NCI-H2081 treated with DMSO at 0.1 percent for 48 hours (cell line): ENCODE data around the gene ANKRD10.

Source experiments
- DNase-seq: peaks from one replicate; lab custom pipeline; 2025; lab: John Stamatoyannopoulos, UW

ANKRD10 gene

DNA sequence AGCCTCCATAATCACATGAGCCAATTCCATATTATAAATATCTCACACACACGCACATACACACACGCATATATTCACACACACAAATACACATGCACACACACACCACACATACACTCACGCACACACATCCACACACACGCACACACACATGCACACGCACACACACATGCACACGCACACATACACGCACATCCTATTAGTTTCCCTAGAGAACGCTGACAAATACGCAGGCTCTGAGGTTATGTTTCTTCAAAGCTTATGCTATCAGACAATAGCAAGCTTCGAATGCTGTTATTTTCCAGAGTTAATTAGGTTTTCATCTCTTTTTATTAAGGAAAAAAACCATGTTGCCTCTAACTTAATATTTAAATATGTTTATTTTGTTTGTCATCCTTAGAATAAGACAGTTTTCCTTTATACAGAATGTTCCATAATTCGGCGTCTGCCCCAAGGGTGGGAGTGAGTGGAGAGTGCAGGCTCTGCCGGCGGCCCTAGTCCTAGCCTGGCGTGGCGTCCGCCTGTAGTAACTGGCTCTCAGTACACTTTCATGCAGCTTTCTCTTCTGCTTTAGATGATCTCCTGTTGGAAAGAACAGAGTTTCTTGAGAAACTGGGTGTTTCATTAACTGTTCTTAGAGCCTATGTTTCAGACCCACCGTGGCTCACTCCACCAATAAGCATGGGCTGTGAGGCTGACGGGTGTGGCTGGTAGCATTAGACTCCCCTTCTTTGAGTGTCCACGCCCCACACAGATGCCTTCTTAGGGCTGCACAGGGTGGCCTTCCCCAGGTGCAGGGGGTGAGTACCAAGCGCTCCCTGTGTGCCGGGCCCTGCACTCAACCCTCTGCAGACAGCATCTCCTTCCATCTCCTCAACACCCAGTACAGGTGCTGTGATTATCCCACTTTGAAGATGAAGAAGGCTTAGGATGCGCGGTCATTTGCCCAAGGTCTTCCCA lies 30.4 kb upstream of the ANKRD10 start:
- DNase-seq, result no peak

DNA sequence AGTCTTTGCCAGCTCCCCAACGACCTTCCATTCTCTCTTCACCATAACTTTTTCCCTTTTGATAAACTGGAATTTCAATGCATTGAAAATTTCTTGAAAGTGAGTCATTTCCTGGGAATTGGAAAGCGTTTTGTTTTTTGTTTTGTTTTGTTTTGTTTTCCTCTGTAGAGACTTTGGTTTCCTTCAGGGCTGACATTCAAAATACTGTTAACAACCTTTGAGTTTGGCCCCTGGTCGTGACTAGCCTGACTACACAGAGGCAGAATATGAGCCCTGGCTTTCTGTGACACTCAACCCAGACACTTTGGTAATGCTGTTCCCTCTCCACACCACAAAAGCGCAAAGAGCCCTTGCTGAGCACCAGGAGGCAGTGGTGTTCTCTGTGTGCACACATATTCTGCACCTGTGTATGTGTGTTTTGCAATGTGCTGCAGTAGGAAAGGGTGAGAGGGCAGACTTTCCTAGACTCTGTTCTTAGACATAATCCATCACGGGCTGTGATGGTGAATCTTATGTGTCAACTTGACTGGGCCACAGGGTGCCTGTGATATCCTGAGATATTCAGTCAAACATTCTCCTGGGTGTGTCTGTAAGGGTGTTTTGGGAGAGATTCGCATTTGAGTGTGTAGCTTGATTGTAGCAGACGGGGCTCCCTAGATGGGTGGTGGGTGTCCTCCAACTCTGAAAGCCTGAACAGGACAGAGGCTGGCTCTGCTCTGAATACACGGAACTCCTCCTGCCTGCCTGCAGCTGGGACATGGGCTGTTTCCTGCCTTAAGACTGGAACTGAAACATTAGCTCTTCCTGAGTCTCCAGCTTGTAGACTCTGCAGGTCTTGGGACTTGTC lies 29.5 kb upstream of the ANKRD10 start:
- DNase-seq, result no peak

DNA sequence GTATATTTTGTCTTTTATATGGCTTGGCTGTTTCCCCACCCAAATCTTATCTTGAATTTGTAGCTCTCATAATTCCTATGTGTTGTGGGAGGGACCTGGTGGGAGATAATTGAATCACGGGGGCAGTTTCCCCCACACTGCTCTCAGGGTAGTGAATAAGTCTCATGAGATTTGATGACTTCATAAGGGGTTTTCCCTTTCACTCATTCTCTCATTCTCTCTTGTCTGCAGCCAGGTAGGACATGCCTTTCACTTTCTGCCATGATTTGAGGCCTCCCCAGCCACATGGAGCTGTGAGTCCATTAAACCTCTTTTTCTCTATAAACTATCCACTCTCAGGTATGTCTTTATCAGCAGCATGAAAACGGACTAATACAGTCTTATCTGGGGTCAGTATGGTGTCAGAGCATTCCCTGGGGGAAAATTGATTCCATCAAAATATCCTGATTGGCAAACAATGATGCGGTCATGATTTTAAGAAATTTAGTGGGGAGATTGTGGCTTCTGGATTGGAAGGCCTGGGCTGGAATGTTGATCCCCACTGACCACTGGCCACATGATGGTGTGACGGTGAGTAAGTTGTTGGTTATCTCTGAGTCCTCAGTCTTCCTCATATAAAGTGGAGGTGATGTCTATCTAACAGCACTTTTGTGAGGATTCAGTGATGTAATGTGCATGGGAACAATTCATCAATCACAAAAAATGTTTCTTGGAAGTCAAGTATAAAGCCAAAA lies 27.5 kb upstream of the ANKRD10 start:
- no peak for DNase-seq

DNA sequence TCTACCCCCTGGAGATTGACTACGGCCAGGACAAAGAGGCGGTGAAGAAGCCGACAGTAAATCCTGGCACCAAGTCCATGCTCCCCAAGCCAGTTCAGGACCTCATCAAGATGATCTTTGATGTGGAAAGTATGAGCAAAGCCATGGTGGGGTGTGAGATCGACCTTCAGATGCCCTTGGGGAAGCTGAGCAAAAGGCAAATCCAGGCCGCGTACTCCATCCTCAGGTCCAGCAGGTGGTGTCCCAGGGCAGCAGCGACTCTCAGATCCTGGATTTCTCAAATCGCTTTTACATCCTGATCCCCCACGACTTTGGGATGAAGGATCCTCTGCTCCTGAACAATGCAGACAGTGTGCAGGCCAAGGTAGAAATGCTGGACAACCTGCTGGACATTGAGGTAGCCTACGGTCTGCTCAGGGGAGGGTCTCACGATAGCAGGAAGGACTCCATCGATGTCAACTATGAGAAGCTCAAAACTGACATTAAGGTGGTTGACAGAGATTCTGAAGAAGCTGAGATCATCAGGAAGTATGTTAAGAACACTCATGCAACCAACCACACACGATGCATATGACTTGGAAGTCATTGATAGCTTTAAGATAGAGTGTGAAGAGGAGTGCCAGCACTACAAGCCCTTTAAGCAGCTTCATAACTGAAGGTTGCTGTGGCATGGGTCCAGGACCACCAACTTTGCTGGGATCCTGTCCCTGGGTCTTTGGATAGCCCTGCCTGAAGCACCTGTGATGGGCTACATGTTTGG lies 24.0 kb upstream of the ANKRD10 start:
- no peak for DNase-seq

DNA sequence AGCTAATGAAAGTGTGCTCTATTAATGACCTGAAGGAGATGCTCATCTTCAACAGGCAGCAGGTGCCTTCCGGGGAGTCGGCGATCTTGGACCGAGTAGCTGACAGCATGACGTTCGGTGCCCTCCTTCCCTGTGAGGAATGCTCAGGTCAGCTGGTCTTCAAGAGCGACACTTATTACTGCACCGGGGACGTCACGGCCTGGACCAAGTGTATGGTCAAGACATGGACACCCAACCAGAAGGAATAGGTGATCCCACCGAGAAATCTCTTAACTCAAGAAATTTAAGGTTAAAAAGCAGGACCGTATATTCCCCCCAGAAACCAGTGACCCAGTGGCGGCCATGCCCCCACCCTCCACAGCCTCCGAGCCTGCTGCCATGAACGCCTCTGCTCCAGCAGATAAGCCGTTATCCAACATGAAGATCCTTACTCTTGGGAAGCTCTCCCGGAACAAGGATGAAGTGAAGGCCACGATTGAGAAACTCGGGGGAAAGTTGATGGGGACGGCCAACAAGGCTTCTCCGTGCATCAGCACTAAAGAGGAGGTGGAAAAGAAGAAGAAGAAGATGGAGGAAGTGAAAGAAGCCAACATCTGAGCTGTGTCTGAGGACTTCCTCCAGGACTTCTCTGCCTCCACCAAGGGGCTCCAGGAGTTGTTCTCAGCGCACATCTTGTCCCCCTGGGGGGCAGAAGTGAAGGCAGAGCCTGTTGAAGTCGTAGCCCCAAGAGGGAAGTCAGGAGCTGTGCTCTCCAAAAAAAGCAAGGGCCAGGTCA lies 22.8 kb upstream of the ANKRD10 start:
- DNase-seq, result no peak

DNA sequence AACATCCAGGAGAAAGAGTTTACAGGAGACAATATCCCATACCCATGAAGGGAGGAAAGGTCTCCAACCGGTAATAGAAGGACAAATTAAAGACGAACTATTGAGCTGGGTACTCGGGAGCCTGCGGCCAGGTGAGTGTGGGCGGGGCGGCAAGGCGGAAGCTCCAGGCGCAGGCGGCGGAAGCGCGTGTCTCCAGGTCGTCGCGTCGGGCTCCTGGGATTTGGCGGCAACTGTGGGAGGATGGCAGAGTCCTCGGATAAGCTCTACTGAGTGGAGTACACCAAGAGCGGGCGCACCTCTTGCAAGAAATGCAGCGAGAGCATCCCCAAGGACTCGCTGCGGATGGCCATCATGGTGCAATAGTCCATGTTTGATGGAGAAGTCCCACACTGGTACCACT lies 21.6 kb upstream of the ANKRD10 start:
- DNase-seq, result no peak

DNA sequence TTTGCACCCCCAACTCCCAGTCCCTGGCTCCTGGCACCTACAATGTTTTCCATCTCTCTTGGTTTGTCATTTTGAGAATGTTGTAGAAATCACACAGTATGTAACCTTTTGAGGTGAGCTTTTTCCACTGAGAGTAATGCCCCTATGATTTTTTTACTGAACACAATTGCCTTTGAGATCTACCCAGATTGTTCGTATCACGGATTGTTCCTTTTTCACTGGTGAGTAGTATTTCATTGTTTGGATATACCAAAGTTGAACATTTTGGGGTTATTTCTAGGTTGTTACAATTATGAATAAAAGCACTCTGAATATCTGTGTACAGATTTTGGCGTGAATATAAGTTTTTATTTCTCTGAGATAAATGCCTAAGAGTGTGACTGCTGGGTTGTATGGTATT lies 17.7 kb upstream of the ANKRD10 start:
- DNase-seq, result no peak

DNA sequence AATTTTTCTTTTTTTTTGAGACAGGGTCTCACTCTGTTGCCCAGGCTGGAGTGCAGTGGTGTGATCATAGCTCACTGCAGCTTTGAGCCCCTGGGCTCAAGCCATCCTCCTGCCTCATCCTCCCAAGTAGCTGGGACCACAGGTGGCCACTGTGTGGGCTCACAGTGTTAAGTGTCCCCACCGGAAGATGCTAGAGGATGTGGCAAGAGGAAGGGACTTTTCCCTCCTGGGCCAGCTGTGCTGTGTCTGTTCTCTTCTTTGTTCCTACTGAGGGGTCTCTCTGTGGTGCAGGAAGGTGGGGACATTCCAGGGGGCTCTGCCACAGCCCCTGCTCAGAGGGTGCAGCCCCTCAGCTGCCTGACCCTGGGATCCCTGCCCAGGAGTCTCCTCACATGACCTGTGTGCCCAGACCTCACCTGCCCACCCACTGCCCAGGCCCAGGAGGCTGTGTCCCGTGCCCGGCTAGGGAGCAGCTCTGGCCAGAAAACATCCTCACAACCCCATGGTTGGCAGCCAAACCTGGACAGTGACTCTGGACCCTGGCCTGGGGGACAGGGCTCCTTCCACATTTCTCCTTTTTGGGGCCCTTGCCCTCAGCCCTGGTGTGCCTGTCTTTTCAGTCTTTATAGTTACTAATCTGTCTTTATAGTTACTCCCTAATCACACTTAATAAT lies 14.4 kb upstream of the ANKRD10 start:
- DNase-seq, result no peak

DNA sequence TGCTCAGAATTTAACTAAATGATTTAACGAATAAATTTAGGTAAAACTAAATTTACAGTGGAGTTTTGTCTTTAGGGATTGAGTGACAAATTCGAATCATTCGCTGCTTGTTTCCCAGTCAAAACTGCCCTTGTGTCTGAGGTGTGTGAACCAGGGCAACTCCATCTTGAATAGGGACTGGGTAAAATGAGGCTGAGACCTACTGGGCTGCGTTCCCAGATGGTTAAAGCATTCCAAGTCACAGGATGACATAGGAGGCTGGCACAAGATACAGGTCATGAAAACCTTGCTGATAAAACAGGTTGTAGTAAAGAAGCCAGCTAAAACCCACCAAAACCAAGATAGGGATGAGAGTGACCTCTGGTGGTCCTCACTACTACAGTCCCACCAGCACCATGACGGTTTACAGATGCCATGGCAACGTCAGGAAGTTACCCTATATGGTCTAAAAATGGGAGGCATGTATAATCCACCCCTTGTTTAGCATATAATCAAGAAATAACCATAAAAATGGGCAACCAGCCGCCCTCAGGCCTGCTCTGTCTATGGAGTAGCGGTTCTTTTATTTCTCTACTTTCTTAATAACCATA lies 10.2 kb upstream of the ANKRD10 start:
- no peak for DNase-seq

DNA sequence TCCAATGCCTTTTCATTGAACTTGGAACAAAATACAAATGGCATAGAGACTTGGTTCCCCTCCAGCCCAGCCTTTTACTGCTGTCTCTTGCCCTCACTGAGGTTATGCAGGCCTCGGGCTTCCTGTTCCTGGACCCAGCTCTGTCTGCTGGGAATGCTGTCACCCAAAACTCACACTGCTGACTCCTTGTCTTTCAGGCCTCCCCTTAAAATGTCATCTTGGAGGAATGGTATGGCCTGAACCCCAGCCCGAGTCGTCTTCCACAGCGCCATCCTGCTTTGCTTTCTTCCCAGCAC lies 9.7 kb upstream of the ANKRD10 start:
- DNase-seq, result no peak

DNA sequence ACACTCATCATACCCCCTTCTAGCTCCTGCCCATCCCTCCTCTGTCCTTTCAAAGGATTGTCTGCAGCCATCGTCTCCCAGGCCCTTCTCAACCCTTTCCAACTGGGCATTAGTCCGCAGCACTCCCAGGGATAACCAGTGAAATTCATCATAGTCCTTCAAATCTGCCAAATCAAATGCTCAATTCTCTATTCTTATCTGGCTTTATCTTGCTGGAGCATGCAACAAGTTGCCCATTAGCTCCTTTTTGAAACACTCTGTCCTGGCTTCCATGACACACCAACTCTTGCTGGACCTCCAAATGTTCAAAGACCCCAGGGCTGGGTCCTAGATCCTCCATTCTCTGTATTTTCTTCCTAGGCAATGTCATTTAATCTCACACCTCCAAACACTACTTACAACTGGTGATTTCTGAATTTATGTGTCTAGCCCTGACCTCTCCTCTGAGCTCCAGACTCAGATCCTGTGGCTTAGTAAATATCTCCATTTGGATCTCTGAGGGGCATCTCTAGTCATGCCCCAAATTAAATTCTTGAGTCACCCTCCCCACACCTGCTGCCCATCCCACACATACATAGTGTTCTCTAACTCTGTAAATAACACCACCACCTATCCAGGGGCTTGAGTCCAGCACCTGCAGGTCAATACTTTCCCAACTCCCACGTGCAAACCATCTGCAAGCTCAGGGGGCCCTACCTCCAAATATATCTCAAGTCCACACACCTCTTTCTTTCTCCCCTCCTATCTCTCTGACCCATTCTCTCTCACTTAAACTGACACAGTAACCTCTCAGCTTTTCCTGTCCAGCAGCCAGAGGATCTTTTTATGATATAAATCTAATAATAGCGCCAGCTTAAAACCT lies 9.1 kb upstream of the ANKRD10 start:
- DNase-seq, result no peak

DNA sequence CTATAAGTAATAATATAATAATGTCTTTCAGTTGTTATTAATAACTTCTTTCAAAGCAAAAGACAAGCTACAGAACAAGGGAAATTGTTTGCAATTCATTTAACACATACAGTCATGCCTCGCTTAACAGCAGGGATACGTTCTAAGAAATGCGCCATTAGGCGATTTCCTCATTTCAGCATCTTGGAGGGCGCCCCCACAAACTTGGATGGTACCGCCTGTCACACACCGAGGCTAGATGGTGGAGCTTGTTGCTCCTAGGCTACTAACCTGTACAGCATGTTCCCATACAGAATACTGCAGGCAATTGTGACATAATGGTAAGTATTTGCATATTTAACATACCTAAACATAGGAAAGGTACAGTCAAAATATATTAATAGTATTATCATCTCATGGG lies 8.2 kb upstream of the ANKRD10 start:
- DNase-seq, result no peak

DNA sequence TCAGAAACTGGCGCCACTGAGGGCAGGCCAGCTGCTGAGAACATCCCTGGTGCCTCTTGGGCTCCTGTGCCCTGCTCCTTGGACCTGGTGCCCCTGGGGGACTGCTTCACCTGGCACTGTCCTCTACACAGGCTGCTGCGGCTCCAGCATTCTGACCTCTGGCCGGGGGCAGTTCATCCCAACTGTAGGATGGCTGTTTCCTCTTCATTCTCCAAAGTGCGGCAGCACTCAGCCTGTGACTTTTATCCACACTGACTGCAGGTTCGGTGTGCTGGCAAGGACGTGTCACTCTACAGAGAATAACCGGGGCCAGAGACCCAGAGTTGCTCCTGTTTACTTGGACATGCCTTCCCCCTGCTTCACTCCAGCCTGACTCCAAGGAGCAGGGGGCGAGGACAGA lies 7.6 kb upstream of the ANKRD10 start:
- no peak for DNase-seq

DNA sequence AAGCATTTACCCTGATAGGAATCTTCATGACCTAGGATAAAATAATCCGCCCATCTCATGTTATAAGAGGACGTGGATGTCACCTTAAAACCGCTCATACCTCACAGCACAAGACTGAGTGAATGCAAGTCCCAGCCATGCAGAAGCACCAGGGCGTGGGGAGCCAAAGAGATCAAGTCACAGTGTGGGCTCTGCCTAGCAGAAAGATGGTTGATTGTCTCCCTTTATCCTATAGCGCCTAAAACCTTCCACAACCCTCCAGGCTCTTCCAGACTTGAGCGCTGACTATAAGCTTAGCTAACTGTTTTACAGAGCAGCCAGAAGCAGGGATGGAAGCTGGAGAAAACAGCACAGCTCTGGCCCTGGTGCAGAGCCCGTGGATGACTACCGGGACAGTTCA lies 6.8 kb upstream of the ANKRD10 start:
- DNase-seq, result no peak

DNA sequence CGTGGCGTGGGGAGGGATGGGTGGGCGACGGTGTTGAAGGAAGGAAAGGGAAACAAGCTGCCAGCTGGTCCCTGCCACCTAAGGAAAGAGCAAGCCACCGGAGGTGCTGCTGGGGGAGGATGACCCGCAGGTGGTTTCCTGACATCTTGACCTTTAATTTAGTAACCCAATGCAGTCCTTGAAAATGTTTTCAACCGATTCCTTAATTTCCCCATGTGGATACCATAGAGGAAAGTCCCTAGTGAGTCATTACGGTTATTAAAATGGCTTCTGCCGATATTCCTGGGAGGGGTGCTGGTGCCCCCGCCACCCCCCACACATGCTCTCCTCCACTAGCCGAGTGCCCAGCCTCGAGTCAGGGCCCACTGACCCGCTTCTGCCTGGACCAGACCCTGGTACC lies 6.3 kb upstream of the ANKRD10 start:
- DNase-seq, result no peak

DNA sequence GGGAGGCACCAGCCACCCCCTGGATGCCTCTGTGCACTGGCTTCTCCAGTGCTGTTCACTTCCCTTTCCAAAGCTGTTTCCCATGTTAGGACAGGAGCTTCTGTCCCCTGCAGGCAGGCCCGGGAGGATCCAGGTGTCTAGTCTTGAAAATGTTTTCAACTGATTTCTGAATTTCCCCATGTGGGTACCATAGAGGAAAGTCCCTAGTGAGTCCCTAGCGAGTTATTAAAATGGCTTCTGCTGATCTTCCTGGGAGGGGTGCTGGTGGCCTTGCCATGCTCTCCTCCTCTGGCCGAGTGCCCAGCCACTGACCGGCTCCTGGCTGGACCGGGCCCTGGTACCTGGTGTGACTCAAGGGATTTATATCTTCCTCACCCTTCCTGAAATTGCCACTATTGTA lies 5.2 kb upstream of the ANKRD10 start:
- DNase-seq, result no peak

DNA sequence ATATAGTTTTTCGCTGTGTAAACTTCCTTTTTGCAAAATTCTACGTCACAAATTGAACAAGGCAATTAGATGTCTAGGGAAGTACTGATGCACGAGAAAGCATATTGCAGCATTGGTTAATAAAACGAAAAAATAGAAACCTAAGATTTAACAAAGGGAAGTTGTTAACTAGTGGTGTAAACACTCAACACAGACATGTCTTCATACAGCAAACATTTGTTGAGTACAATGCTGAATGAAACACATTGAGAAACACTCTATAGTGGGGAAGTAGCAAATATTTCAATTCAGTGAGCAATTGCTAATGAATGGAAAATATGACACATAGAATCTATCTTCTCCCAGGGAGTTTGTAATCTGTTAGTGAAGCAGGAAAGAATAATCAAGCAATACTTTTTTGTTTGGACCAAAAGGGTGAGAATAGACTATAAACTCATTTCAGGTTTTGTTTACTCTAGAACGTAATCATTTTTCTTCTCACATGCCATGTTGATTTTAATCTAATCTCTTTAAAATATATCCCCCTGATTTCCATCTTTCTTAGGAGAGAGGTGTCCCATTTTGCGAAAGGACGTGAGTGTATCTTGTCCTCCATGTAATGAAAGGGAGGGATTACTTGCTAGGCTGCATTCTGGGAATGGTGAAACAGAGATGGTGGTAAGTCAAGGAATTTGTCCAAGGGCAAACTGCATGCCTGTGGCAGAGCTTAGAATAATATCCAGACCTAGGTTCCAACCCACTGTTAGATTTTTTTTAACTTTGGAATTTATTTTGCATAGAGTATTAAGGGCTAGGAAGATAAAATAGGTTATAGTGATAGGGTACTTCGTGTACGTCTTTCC lies 1.7 kb upstream of the ANKRD10 start:
- DNase-seq, result no peak

DNA sequence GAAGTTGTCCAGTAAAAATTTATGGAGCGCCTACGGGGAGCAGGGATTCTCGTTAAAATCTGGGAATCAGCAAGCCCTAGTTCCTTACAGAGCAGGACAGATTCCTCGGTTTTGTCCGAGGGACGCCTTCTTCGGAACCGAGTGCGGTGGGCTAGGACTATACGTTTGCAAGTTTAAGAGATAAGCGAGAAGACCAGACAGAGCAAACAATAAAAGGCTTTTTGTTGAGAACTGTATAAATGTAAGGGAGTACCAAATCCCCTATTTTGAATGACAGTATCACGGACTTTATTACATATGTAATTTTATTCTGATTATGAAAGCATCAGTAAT lies 971 bp upstream of the ANKRD10 start:
- DNase-seq, result no peak
